H9 (cell line): ENCODE measurements around the gene F12. TPM values are rescaled to one million over a fixed set of nuclear protein-coding genes. Genes with fewer than 3 reads are reported as not detected.

Experiments
- DNase-seq: peaks from one replicate; pipeline ENCODE4 v3.0.0-alpha.2; 2017
- H2AFZ ChIP-seq: one replicate; pipeline ENCODE4 v1.6.1; 2013; ENCODE audit warnings: mild to moderate bottlenecking, low read length, control low read depth, moderate library complexity
- H2AK5ac ChIP-seq: 2 replicates; pipeline ENCODE4 v1.6.1; 2013; ENCODE audit warnings: low read length, control low read depth, mixed read lengths; ENCODE audit not compliant: insufficient read length
- H2BK120ac ChIP-seq: one replicate; pipeline ENCODE4 v1.6.1; 2013; ENCODE audit warnings: low read depth, mild to moderate bottlenecking, low read length, control low read depth, inconsistent platforms; ENCODE audit not compliant: poor library complexity, severe bottlenecking
- H2BK12ac ChIP-seq: 2 replicates; pipeline ENCODE4 v1.6.1; 2013; ENCODE audit warnings: low read length, control low read depth, mixed read lengths, low read depth; ENCODE audit not compliant: insufficient read length
- H2BK15ac ChIP-seq: 2 replicates; pipeline ENCODE4 v1.6.1; 2013; ENCODE audit warnings: low read depth, low read length, control low read depth
- H2BK20ac ChIP-seq: one replicate; pipeline ENCODE4 v1.6.1; 2013; ENCODE audit warnings: low read depth, mild to moderate bottlenecking, low read length, control low read depth, inconsistent platforms; ENCODE audit not compliant: poor library complexity, severe bottlenecking
- H2BK5ac ChIP-seq: 2 replicates; pipeline ENCODE4 v1.6.1; 2013; ENCODE audit warnings: low read length, control low read depth, mixed read lengths; ENCODE audit not compliant: insufficient read length
- H3K14ac ChIP-seq: 2 replicates; pipeline ENCODE4 v1.6.1; 2013; ENCODE audit warnings: low read length, control low read depth; ENCODE audit not compliant: insufficient read depth
- H3K18ac ChIP-seq: 2 replicates; pipeline ENCODE4 v1.6.1; 2013; ENCODE audit warnings: low read depth, mild to moderate bottlenecking, mixed read lengths, low read length, control low read depth; ENCODE audit not compliant: insufficient read length
- H3K23ac ChIP-seq: 2 replicates; pipeline ENCODE4 v1.6.1; 2013; ENCODE audit warnings: low read length, control low read depth, mixed read lengths, low read depth; ENCODE audit not compliant: insufficient read length
- H3K23me2 ChIP-seq: 2 replicates; pipeline ENCODE4 v1.6.1; 2013; ENCODE audit warnings: low read depth, mild to moderate bottlenecking, mixed read lengths, low read length, control low read depth; ENCODE audit not compliant: insufficient read length, poor library complexity, severe bottlenecking
- H3K27ac ChIP-seq: 2 replicates; pipeline ENCODE4 v1.5.1; 2013; ENCODE audit warnings: low read length, control low read depth, mixed read lengths, low read depth; ENCODE audit not compliant: insufficient read length
- H3K27me3 ChIP-seq: 2 replicates; pipeline ENCODE4 v1.6.1; 2013; ENCODE audit warnings: low read length, control low read depth, inconsistent platforms; ENCODE audit not compliant: insufficient read depth
- H3K4ac ChIP-seq: 2 replicates; pipeline ENCODE4 v1.6.1; 2013; ENCODE audit warnings: low read depth, mild to moderate bottlenecking, control low read depth, inconsistent platforms, low read length, moderate library complexity
- H3K4me1 ChIP-seq: 2 replicates; pipeline ENCODE4 v1.6.1; 2013; ENCODE audit warnings: low read length, control low read depth, inconsistent platforms; ENCODE audit not compliant: insufficient read depth
- H3K4me2 ChIP-seq: 2 replicates; pipeline ENCODE4 v1.6.1; 2013; ENCODE audit warnings: low read length, control low read depth, mixed read lengths; ENCODE audit not compliant: insufficient read length, insufficient read depth
- H3K56ac ChIP-seq: 2 replicates; pipeline ENCODE4 v1.6.1; 2013; ENCODE audit warnings: low read depth, mild to moderate bottlenecking, mixed read lengths, low read length, control low read depth; ENCODE audit not compliant: insufficient read length
- H3K79me1 ChIP-seq: 2 replicates; pipeline ENCODE4 v1.6.1; 2013; ENCODE audit warnings: low read depth, mild to moderate bottlenecking, moderate library complexity, low read length, control low read depth, inconsistent platforms; ENCODE audit not compliant: insufficient read depth, poor library complexity, severe bottlenecking
- H3K79me2 ChIP-seq: 2 replicates; pipeline ENCODE4 v1.6.1; 2013; ENCODE audit warnings: low read length, control low read depth, inconsistent platforms; ENCODE audit not compliant: insufficient read depth
- H3K9ac ChIP-seq: 2 replicates; pipeline ENCODE4 v1.6.1; 2013; ENCODE audit warnings: low read length, control low read depth, mixed read lengths; ENCODE audit not compliant: insufficient read length; ENCODE audit errors: extremely low read depth
- H3K9me3 ChIP-seq: one replicate; pipeline ENCODE4 v1.6.1; 2013; ENCODE audit warnings: low read depth, low read length, inconsistent platforms; ENCODE audit not compliant: control insufficient read depth
- H3T11ph ChIP-seq: one replicate; pipeline ENCODE4 v1.6.1; 2013; ENCODE audit warnings: mild to moderate bottlenecking, low read length, control low read depth, inconsistent platforms
- H4K20me1 ChIP-seq: one replicate; pipeline ENCODE4 v1.6.1; 2013; ENCODE audit not compliant: control insufficient read depth, insufficient read length, insufficient read depth
- H4K5ac ChIP-seq: 2 replicates; pipeline ENCODE4 v1.6.1; 2013; ENCODE audit warnings: low read depth, mild to moderate bottlenecking, mixed read lengths, low read length, control low read depth; ENCODE audit not compliant: insufficient read length
- H4K8ac ChIP-seq: replicated peaks from 2 replicates; pipeline ENCODE4 v1.6.1; 2013; ENCODE audit warnings: low read length, control low read depth, mixed read lengths, low read depth; ENCODE audit not compliant: insufficient read length
- H4K91ac ChIP-seq: 2 replicates; pipeline ENCODE4 v1.6.1; 2013; ENCODE audit warnings: low read depth, mild to moderate bottlenecking, moderate library complexity, mixed read lengths, low read length, control low read depth; ENCODE audit not compliant: insufficient read length
- H3K27ac Mint-ChIP-seq, 3 experiments: 2 replicates in 2 of 3; 3 replicates in 1 of 3; pipeline ENCODE4 v1.8.0; 2020 to 2021; ENCODE audit warnings: mixed read lengths in 3 of 3, mild to moderate bottlenecking in 1 of 3, moderate library complexity in 1 of 3
- H3K27me3 Mint-ChIP-seq: 2 replicates; pipeline ENCODE4 v1.8.0; 2021; ENCODE audit warnings: low read depth, mild to moderate bottlenecking, moderate library complexity, mixed read lengths
- H3K36me3 Mint-ChIP-seq, 3 experiments: 2 replicates in 2 of 3; 3 replicates in 1 of 3; pipeline ENCODE4 v1.8.0; 2020 to 2021; ENCODE audit warnings: low read depth in 3 of 3, mixed read lengths in 3 of 3; ENCODE audit not compliant: insufficient read depth in 1 of 3
- H3K4me1 Mint-ChIP-seq, 2 experiments: 2 replicates each; pipeline ENCODE4 v1.8.0; 2020; ENCODE audit warnings: mixed read lengths in 2 of 2
- H3K4me3 Mint-ChIP-seq, 2 experiments: 2 replicates in 1 of 2; 3 replicates in 1 of 2; pipeline ENCODE4 v1.8.0; 2020 to 2021; ENCODE audit warnings: mild to moderate bottlenecking in 2 of 2, mixed read lengths in 2 of 2, moderate library complexity in 1 of 2
- H3K9me3 Mint-ChIP-seq, 2 experiments: 2 replicates in 1 of 2; 3 replicates in 1 of 2; pipeline ENCODE4 v1.8.0; 2020; ENCODE audit warnings: mild to moderate bottlenecking in 2 of 2, mixed read lengths in 2 of 2, moderate library complexity in 1 of 2
- WGBS: extraction: QIAGEN DNeasy Blood & Tissue Kit; methylation state at CpG from one replicate; pipeline ENCODE4 v1.1.7; 2013; ENCODE audit warnings: missing lambda C conversion rate, low lambda C conversion rate, mixed read lengths; ENCODE audit not compliant: insufficient read length; ENCODE audit errors: extremely low coverage; 5-methylcytosine and 5-hydroxymethylcytosine counted together
- total RNA-seq: library from RNA; stranded (reverse); gene quantifications from 2 replicates; pipeline ENCODE4 v1.2.1, GENCODE V29; 2021
- TF ChIP-seq, protein P1 (sequence below): fragments of 200-600 bp; sonication (generic); conservative IDR thresholded peaks from 3 replicates; pipeline ENCODE4 v1.8.0; 2021; ENCODE audit warnings: antibody characterized with exemption, mild to moderate bottlenecking

F12 gene
- total RNA-seq, 1 experiment from 2014 or later, result 3.5 TPM

DNA sequence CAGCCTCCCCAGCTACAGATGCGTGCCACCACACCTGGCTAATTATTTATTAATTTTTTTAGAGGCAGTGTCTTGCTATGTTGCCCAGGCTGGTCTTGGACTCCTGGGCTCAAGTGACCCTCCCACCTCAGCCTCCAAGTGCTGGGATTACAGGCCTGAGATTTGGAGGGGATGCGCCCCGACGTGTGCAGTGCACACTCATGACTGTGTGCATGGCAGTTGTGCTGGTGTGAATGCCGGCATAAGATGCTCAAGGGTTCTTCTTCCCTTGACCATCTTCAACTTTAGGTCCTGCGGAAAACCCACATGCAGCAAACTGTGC lies 28.6 kb downstream of the F12 start:
- H3K23me2 ChIP-seq, result no peaks in the 10 kb centered on the region
- H4K20me1 ChIP-seq, result no peaks in the 10 kb centered on the region
- H3K56ac ChIP-seq, result no peak overlapping the region
- H3K23ac ChIP-seq, result no peak overlapping the region
- Mint-ChIP-seq H3K4me1 (peaks cover 19 to 22% of the 10 kb centered on the region in 2 experiments), H3K4me3 (no peak overlapping the region), H3K9me3 (no peaks in the 10 kb centered on the region; a peak in 1 of 5 replicates), H3K27ac (no peak overlapping the region), H3K36me3 (no peaks in the 10 kb centered on the region), H3K27me3 (peaks cover 46% of the 10 kb centered on the region)
- no peak overlapping the region for H3K4ac ChIP-seq
- H2AFZ ChIP-seq, result no peak overlapping the region
- H2BK20ac ChIP-seq, result no peak overlapping the region
- H3K14ac ChIP-seq, result no peak overlapping the region
- H3K27me3 ChIP-seq, result no peaks in the 10 kb centered on the region
- no CpG with 5 or more reads among the region's 6 CpGs for WGBS
- no peak overlapping the region for H2BK15ac ChIP-seq
- H3K18ac ChIP-seq, result no peak overlapping the region
- no peak overlapping the region for H2BK120ac ChIP-seq
- DNase-seq, result no peak
- no peak overlapping the region for H4K5ac ChIP-seq
- no peak overlapping the region for H2BK12ac ChIP-seq
- H3K27ac ChIP-seq, result no peak overlapping the region
- H3K4me1 ChIP-seq, result no peaks in the 10 kb centered on the region
- no peak overlapping the region for H4K91ac ChIP-seq
- H3K9me3 ChIP-seq, result no peaks in the 10 kb centered on the region
- no peak overlapping the region for H3K4me2 ChIP-seq
- H3K79me1 ChIP-seq, result no peaks in the 10 kb centered on the region
- H2BK5ac ChIP-seq, result no peak overlapping the region
- H2AK5ac ChIP-seq, result no peak overlapping the region
- H3K79me2 ChIP-seq, result no peaks in the 10 kb centered on the region
- H3K9ac ChIP-seq, result no peak overlapping the region
- TF ChIP-seq, protein P1, sequence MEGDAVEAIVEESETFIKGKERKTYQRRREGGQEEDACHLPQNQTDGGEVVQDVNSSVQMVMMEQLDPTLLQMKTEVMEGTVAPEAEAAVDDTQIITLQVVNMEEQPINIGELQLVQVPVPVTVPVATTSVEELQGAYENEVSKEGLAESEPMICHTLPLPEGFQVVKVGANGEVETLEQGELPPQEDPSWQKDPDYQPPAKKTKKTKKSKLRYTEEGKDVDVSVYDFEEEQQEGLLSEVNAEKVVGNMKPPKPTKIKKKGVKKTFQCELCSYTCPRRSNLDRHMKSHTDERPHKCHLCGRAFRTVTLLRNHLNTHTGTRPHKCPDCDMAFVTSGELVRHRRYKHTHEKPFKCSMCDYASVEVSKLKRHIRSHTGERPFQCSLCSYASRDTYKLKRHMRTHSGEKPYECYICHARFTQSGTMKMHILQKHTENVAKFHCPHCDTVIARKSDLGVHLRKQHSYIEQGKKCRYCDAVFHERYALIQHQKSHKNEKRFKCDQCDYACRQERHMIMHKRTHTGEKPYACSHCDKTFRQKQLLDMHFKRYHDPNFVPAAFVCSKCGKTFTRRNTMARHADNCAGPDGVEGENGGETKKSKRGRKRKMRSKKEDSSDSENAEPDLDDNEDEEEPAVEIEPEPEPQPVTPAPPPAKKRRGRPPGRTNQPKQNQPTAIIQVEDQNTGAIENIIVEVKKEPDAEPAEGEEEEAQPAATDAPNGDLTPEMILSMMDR, result no peak
- H3T11ph ChIP-seq, result no peak overlapping the region
- no peak overlapping the region for H4K8ac ChIP-seq
